Esophagus squamous epithelium (tissue), 5 donors: ENCODE results near the gene STYXL1. TPM values are rescaled to one million over a fixed set of nuclear protein-coding genes. Genes with fewer than 3 reads are reported as not detected.
A peak's percentile ranks its signal among the peaks of the same experiment; 100 is the strongest.

Experiments used
- DNase-seq: peaks from one replicate; lab custom pipeline; 2025; lab: John Stamatoyannopoulos, UW
- H3K27ac ChIP-seq, 4 donors: fragments of 200-600 bp; sonication (generic); one replicate each; pipeline ENCODE4 v1.5.1; 2016 to 2019; ENCODE audit warnings: mild to moderate bottlenecking in 1 of 4
- H3K27me3 ChIP-seq, 4 donors: fragments of 200-600 bp; sonication (generic); 1 replicate in 3 of 4; 2 replicates in 1 of 4; pipeline versions ENCODE4 v1.5.1 to v1.6.0; 2017 to 2021; ENCODE audit warnings: antibody characterized with exemption in 1 of 4
- H3K36me3 ChIP-seq, 3 donors: fragments of 200-600 bp; sonication (generic); one replicate each; pipeline ENCODE4 v1.5.1; 2016 to 2019
- H3K4me1 ChIP-seq, 3 donors: fragments of 200-600 bp; sonication (generic); one replicate each; pipeline ENCODE4 v1.5.1; 2017 to 2019
- H3K4me3 ChIP-seq, 4 donors: fragments of 200-600 bp; sonication (generic); 1 replicate in 3 of 4; 2 replicates in 1 of 4; pipeline ENCODE4 v1.5.1; 2016 to 2019; ENCODE audit warnings: mild to moderate bottlenecking in 2 of 4, moderate library complexity in 1 of 4
- H3K9me3 ChIP-seq, 3 donors: fragments of 200-600 bp; sonication (generic); one replicate each; pipeline ENCODE4 v1.5.1; 2016 to 2019
- CTCF ChIP-seq, 6 experiments: fragments of 450-650 bp in 4 of 6; fragments of 200-600 bp in 2 of 6; sonication (generic) in 2 of 6; IDR thresholded peaks; one replicate each; pipeline ENCODE4 v1.5.1; 2016 to 2019; ENCODE audit warnings: antibody characterized with exemption in 6 of 6, mild to moderate bottlenecking in 4 of 6, moderate library complexity in 4 of 6
- POLR2A ChIP-seq, 4 donors: fragments of 450-650 bp; IDR thresholded peaks; one replicate each; pipeline ENCODE4 v1.6.1; 2017; ENCODE audit warnings: antibody characterized with exemption in 4 of 4, mild to moderate bottlenecking in 4 of 4, moderate library complexity in 3 of 4
- WGBS, 2 donors: methylation state at CpG; one replicate each; pipeline ENCODE4 v1.1.5; 2018; 5-methylcytosine and 5-hydroxymethylcytosine counted together
- intact Hi-C: fragments of 100-400 bp; cut with DNase I; formaldehyde crosslinking; loops from one replicate; pipeline ENCODE4 v1.15.0; 2022
- total RNA-seq, 4 donors: library from RNA; depleted of rRNA; stranded (reverse); fragments of >200 nt; gene quantifications; one replicate each; pipeline ENCODE4 v1.1.0, GENCODE V29; 2016
- donor health status: DM: yes; HTN: yes; CAD: no.

Gene STYXL1
- total RNA-seq, 4 donors from 2014 or later = 19.3 to 45.7 (median 32.2) TPM

DNA sequence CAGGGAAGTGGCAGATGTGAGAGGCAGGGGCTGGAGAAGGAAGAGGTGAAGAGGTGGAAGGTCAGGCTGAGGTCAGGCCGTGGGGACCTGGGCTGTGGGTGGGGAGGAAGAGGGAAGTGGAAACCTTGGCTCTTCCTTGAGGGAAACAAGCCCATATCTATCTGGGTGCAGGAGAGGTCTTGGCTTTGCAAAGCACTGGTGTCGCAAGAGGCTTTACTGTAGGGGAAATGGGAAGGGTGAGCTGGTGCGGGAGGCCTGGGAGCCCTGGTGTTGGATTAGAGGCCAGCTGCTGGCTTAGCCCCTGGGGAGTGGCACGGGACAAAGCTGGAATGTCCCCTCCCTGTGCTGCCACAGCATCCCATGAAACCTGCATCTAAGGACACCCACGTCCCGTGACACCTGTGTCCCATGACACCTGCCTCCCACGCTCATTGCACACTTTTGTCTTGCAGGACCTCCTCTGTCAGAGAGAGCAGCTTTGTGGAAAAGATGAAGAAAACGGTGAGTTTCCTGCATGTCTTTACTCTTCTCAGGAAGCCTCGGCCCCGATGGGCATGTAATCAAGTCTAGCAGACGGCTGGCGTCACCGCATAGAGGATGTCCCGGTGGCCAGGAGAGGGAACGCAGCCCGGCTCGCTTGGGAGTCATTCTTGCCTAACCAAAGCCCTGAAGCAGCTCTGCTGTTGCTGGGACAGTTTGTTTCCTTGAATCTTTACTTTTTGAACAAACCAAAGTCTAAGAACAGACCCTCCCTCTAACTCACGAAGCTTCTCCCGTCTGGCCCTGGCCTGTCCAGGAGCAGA is 75.6 kb downstream of the STYXL1 start:
- Histone ChIP-seq H3K4me1 (peaks cover 0 to 53% (median 30%) of the 10 kb centered on the region in 3 donors), H3K4me3 (no peak overlapping the region), H3K27me3 (no peaks in the 10 kb centered on the region), H3K27ac (peak overlapping the region; percentile 30 to 57 (median 54)), H3K36me3 (peaks cover 0 to 68% (median 0%) of the 10 kb centered on the region in 3 donors), H3K9me3 (no peaks in the 10 kb centered on the region)
- no peak for DNase-seq
- 70 to 71% methylated on average over 16 to 18 of the region's 19 CpGs for WGBS, 2 donors
- TF ChIP-seq POLR2A (IDR thresholded peaks at IDR 0.05) (no peak), CTCF (IDR thresholded peaks at IDR 0.05) (peak in 2 of 6 experiments; percentile 10 to 38)
- intact Hi-C loops = no loop called here

GRCh38 chr7:75971309-75971960 is 76.4 kb downstream of the STYXL1 start:
- intact Hi-C loops = no loop called here
- Histone ChIP-seq H3K36me3 (peaks cover 0 to 61% (median 0%) of the 10 kb centered on the region in 3 donors), H3K27ac (peak overlapping the region; percentile 30 to 57 (median 54)), H3K4me3 (no peak overlapping the region), H3K4me1 (peaks cover 0 to 58% (median 36%) of the 10 kb centered on the region in 3 donors), H3K27me3 (no peaks in the 10 kb centered on the region), H3K9me3 (no peaks in the 10 kb centered on the region)
- WGBS, 2 donors = 86 to 88% methylated on average over 13 to 14 of the region's 14 CpGs
- DNase-seq = no peak
- no peak for TF ChIP-seq POLR2A (IDR thresholded peaks at IDR 0.05)
- TF ChIP-seq CTCF (IDR thresholded peaks at IDR 0.05) = no peak

GRCh38 chr7:75969704-75970498 is 77.9 kb downstream of the STYXL1 start:
- H3K27me3 ChIP-seq = no peaks in the 10 kb centered on the region
- peaks cover 0 to 66% (median 0%) of the 10 kb centered on the region in 3 donors for H3K36me3 ChIP-seq
- H3K4me3 ChIP-seq = no peak overlapping the region
- WGBS, 2 donors = 89 to 91% methylated on average over 22 of the region's 30 CpGs
- TF ChIP-seq CTCF (IDR thresholded peaks at IDR 0.05) (no peak), POLR2A (IDR thresholded peaks at IDR 0.05) (no peak)
- intact Hi-C loops = no loop called here
- peaks cover 0 to 73% (median 45%) of the 10 kb centered on the region in 3 donors for H3K4me1 ChIP-seq
- peak overlapping the region; percentile 70 to 90 (median 84) for H3K27ac ChIP-seq
- no peaks in the 10 kb centered on the region for H3K9me3 ChIP-seq
- no peak for DNase-seq

DNA sequence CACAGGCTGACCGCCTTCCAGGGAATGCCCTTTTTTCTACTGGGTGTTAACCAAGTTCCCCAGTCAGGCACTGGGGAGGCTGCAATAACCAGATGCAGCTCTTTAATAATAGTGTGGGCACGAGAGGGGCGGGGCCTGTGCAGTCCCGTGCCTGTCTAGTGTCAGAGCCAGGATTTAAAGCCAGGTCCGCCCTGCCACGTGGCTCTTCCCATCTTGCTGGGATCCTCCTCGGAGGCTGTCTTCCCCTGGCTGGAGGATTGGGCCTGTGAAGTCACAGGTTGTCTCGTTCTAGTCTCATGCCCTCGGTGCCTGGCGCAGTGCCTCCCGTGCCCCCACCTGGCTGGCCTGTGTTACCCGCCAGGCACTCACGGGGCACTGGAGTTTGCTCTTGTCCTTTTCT is 78.6 kb downstream of the STYXL1 start:
- H3K27me3 ChIP-seq = no peaks in the 10 kb centered on the region
- peaks cover 0 to 66% (median 0%) of the 10 kb centered on the region in 3 donors for H3K36me3 ChIP-seq
- peak overlapping the region; percentile 70 to 90 (median 84) for H3K27ac ChIP-seq
- no peaks in the 10 kb centered on the region for H3K9me3 ChIP-seq
- 0 to 54% methylated on average over 2 to 5 of the region's 13 CpGs for WGBS, 2 donors
- no peak for DNase-seq
- peak in 1 of 4 donors; percentile 17 for TF ChIP-seq POLR2A (IDR thresholded peaks at IDR 0.05)
- no peak for TF ChIP-seq CTCF (IDR thresholded peaks at IDR 0.05)
- peaks cover 0 to 77% (median 45%) of the 10 kb centered on the region in 3 donors for H3K4me1 ChIP-seq
- no peak overlapping the region for H3K4me3 ChIP-seq
- intact Hi-C loops = no loop called here
